MM.1S (cell line): ENCODE measurements around the gene USP9X.

ENCODE experiments used
- DNase-seq: peaks from one replicate; pipeline ENCODE4 v3.0.0-alpha.2; 2015
- H2AFZ ChIP-seq: fragments of 300-600 bp; sonication (generic); 2 replicates; pipeline ENCODE4 v1.6.0; 2016; ENCODE audit warnings: antibody characterized with exemption, low read length
- H3F3A ChIP-seq: fragments of 300-600 bp; sonication (generic); 2 replicates; pipeline ENCODE4 v1.6.1; 2016; ENCODE audit warnings: mild to moderate bottlenecking, antibody characterized with exemption, low read length, moderate library complexity, mixed read lengths; ENCODE audit not compliant: insufficient read depth
- H3K27ac ChIP-seq: fragments of 300-600 bp; sonication (generic); 2 replicates; pipeline ENCODE4 v1.5.1; 2016; ENCODE audit warnings: mild to moderate bottlenecking, low read length
- H3K27me3 ChIP-seq: fragments of 300-600 bp; sonication (generic); replicated peaks from 2 replicates; pipeline ENCODE4 v1.6.0; 2016; ENCODE audit warnings: low read length; ENCODE audit not compliant: insufficient read depth
- H3K36me3 ChIP-seq: fragments of 300-600 bp; sonication (generic); replicated peaks from 2 replicates; pipeline ENCODE4 v1.6.1; 2016; ENCODE audit warnings: mild to moderate bottlenecking, low read length, mixed read lengths; ENCODE audit not compliant: insufficient read depth
- H3K4me1 ChIP-seq: fragments of 300-600 bp; sonication (generic); 2 replicates; pipeline ENCODE4 v1.6.1; 2016; ENCODE audit warnings: low read length, mixed read lengths
- H3K4me2 ChIP-seq: fragments of 300-600 bp; sonication (generic); 2 replicates; pipeline ENCODE4 v1.6.0; 2016; ENCODE audit warnings: low read depth, low read length
- H3K4me3 ChIP-seq: fragments of 300-600 bp; sonication (generic); 2 replicates; pipeline ENCODE4 v1.5.1; 2016; ENCODE audit warnings: low read length, mixed read lengths
- H3K79me2 ChIP-seq: fragments of 300-600 bp; sonication (generic); 2 replicates; pipeline ENCODE4 v1.6.1; 2016; ENCODE audit warnings: mixed run types, low read length, mixed read lengths
- H3K9ac ChIP-seq: fragments of 300-600 bp; sonication (generic); 2 replicates; pipeline ENCODE4 v1.6.1; 2016; ENCODE audit warnings: low read length, mixed read lengths
- H3K9me2 ChIP-seq: fragments of 300-600 bp; sonication (generic); replicated peaks from 2 replicates; pipeline ENCODE4 v1.6.1; 2016; ENCODE audit warnings: mild to moderate bottlenecking, low read length, mixed read lengths; ENCODE audit not compliant: insufficient read depth
- H3K9me3 ChIP-seq: fragments of 300-600 bp; sonication (generic); replicated peaks from 2 replicates; pipeline ENCODE4 v1.6.1; 2016; ENCODE audit warnings: mild to moderate bottlenecking, low read length, mixed read lengths; ENCODE audit not compliant: insufficient read depth
- H4K20me1 ChIP-seq: fragments of 300-600 bp; sonication (generic); 2 replicates; pipeline ENCODE4 v1.6.1; 2016; ENCODE audit warnings: mild to moderate bottlenecking, low read length, moderate library complexity, mixed read lengths; ENCODE audit not compliant: insufficient read depth
- EZH2 ChIP-seq: fragments of 300-600 bp; sonication (generic); optimal IDR thresholded peaks from 2 replicates; pipeline ENCODE3; 2017; ENCODE audit warnings: low read depth, mild to moderate bottlenecking, antibody characterized with exemption, low read length, mixed read lengths
- EZH2phosphoT487 ChIP-seq: fragments of 300-600 bp; sonication (generic); IDR thresholded peaks from 2 replicates; pipeline ENCODE4 v1.6.1; 2018; ENCODE audit warnings: antibody characterized with exemption, low read length
- TF ChIP-seq, protein P1 (sequence below): fragments of 300-600 bp; sonication (generic); IDR thresholded peaks from 2 replicates; pipeline ENCODE4 v1.5.1; 2016; ENCODE audit warnings: antibody characterized with exemption, low read length, mixed read lengths

Gene USP9X

GRCh38 chrX:41092776-41093175, 7.5 kb downstream of the USP9X start:
- Histone ChIP-seq H3K79me2 (peaks cover 100% of the 10 kb centered on the region), H3K9me2 (no peaks in the 10 kb centered on the region), H3K36me3 (no peaks in the 10 kb centered on the region), H3K4me2 (no peak overlapping the region), H3K27me3 (no peaks in the 10 kb centered on the region), H3K4me1 (peaks cover 11% of the 10 kb centered on the region; the same call in 1 of the 2 replicates), H3K9me3 (no peaks in the 10 kb centered on the region), H3K4me3 (no peak overlapping the region), H4K20me1 (peaks cover 59% of the 10 kb centered on the region), H2AFZ (no peak overlapping the region), H3K9ac (no peak overlapping the region), H3K27ac (no peak overlapping the region), H3F3A (no peaks in the 10 kb centered on the region)
- TF ChIP-seq, protein P1, sequence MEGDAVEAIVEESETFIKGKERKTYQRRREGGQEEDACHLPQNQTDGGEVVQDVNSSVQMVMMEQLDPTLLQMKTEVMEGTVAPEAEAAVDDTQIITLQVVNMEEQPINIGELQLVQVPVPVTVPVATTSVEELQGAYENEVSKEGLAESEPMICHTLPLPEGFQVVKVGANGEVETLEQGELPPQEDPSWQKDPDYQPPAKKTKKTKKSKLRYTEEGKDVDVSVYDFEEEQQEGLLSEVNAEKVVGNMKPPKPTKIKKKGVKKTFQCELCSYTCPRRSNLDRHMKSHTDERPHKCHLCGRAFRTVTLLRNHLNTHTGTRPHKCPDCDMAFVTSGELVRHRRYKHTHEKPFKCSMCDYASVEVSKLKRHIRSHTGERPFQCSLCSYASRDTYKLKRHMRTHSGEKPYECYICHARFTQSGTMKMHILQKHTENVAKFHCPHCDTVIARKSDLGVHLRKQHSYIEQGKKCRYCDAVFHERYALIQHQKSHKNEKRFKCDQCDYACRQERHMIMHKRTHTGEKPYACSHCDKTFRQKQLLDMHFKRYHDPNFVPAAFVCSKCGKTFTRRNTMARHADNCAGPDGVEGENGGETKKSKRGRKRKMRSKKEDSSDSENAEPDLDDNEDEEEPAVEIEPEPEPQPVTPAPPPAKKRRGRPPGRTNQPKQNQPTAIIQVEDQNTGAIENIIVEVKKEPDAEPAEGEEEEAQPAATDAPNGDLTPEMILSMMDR = no peak
- TF ChIP-seq EZH2phosphoT487 = no peak
- no peak for TF ChIP-seq EZH2
- no peak for DNase-seq

DNA sequence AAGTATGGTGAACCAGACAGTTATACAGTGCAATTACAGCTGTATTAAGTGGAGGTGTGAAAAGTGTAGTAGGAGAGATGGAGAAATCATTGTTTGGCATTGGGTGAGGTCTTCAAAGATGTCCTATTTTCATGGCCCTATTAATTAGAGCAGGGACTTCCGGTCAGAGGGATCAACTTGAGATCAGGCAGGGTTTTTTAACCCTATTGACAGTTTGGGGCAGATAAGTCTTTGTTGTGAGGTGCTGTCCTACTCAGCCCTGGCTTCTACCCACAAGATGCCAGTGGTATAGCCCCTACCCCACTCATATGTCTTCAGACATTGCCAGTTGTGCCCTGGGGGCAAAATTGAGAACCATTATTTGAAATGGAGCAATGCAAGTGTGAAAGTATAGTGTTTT, 9.9 kb downstream of the USP9X start:
- no peak overlapping the region for H3K9ac ChIP-seq
- H3K4me3 ChIP-seq = no peak overlapping the region
- no peak overlapping the region for H3K27ac ChIP-seq
- H3K4me2 ChIP-seq = no peak overlapping the region
- peaks cover 100% of the 10 kb centered on the region for H3K79me2 ChIP-seq
- no peak for DNase-seq
- TF ChIP-seq, protein P1 = no peak
- TF ChIP-seq EZH2phosphoT487 (no peak), EZH2 (no peak)
- H3K9me3 ChIP-seq = no peaks in the 10 kb centered on the region
- peaks cover 56% of the 10 kb centered on the region for H4K20me1 ChIP-seq
- no peaks in the 10 kb centered on the region for H3K36me3 ChIP-seq
- H3K9me2 ChIP-seq = no peaks in the 10 kb centered on the region
- H3K27me3 ChIP-seq = no peaks in the 10 kb centered on the region
- no peaks in the 10 kb centered on the region for H3F3A ChIP-seq
- H2AFZ ChIP-seq = no peak overlapping the region
- H3K4me1 ChIP-seq = peaks cover 3% of the 10 kb centered on the region; the same call in 1 of the 2 replicates

GRCh38 chrX:41095908-41096307, 10.7 kb downstream of the USP9X start:
- Histone ChIP-seq H3K4me3 (no peak overlapping the region), H3K4me2 (no peak overlapping the region), H3K9me2 (no peaks in the 10 kb centered on the region), H4K20me1 (peaks cover 51% of the 10 kb centered on the region), H3K4me1 (peaks cover 2% of the 10 kb centered on the region; the same call in 1 of the 2 replicates), H3K9me3 (no peaks in the 10 kb centered on the region), H3K36me3 (no peaks in the 10 kb centered on the region), H2AFZ (no peak overlapping the region), H3K79me2 (peaks cover 98% of the 10 kb centered on the region), H3F3A (no peaks in the 10 kb centered on the region), H3K9ac (no peak overlapping the region), H3K27ac (no peak overlapping the region), H3K27me3 (no peaks in the 10 kb centered on the region)
- TF ChIP-seq, protein P1 = no peak
- no peak for TF ChIP-seq EZH2
- TF ChIP-seq EZH2phosphoT487 = no peak
- DNase-seq = no peak
